Keratinocyte (primary cell): ENCODE measurements around the gene MS4A4A. TPM values are rescaled to one million over a fixed set of nuclear protein-coding genes. Genes with fewer than 3 reads are reported as not detected.
"Not testable (repeated sequence)": the region's sequence is repeated elsewhere in the genome, so short reads cannot be mapped to it uniquely, and the experiment has no call there.

Experiments
- DNase-seq: peaks from one replicate; pipeline ENCODE4 v3.0.0-alpha.2; 2011; ENCODE audit warnings: low read depth, missing footprints, low spot score
- FAIRE-seq: peaks from 2 replicates; lab custom pipeline; 2011; peaks lifted over from hg19 to GRCh38; lab: Jason Lieb, UNC
- H2AFZ ChIP-seq: 2 replicates; pipeline ENCODE4 v1.6.0; 2012; ENCODE audit warnings: low read length, control low read depth, inconsistent platforms; ENCODE audit not compliant: control insufficient read depth
- H3K27ac ChIP-seq: 2 replicates; pipeline ENCODE4 v1.5.1; 2011; ENCODE audit warnings: low read length; ENCODE audit not compliant: control insufficient read depth, insufficient read depth
- H3K27me3 ChIP-seq: 3 replicates; pipeline ENCODE4 v1.6.0; 2011; ENCODE audit warnings: low read length; ENCODE audit not compliant: control insufficient read depth, insufficient read depth; ENCODE audit errors: extremely low read depth
- H3K36me3 ChIP-seq, 2 experiments: 2 replicates in 1 of 2; 3 replicates in 1 of 2; pipeline ENCODE4 v1.5.1; 2011; ENCODE audit warnings: low read length in 2 of 2, mild to moderate bottlenecking in 1 of 2; ENCODE audit not compliant: control insufficient read depth in 2 of 2, insufficient read depth in 2 of 2; ENCODE audit errors: extremely low read depth in 1 of 2
- H3K4me1 ChIP-seq: 3 replicates; pipeline ENCODE4 v1.5.1; 2011; ENCODE audit warnings: low read length; ENCODE audit not compliant: control insufficient read depth, insufficient read depth; ENCODE audit errors: extremely low read depth
- H3K4me2 ChIP-seq: 3 replicates; pipeline ENCODE4 v1.6.0; 2011; ENCODE audit warnings: low read depth, low read length; ENCODE audit not compliant: control insufficient read depth, insufficient read depth; ENCODE audit errors: extremely low read depth
- H3K4me3 ChIP-seq, 3 experiments: fragments of 200-600 bp in 1 of 3; sonication (generic) in 1 of 3; 2 replicates in 2 of 3; 3 replicates in 1 of 3; pipeline ENCODE4 v1.5.1; 2011 to 2016; ENCODE audit warnings: low read length in 3 of 3, mild to moderate bottlenecking in 3 of 3, control low read depth in 2 of 3, inconsistent platforms in 1 of 3, low read depth in 1 of 3, mixed read lengths in 1 of 3, mixed run types in 1 of 3, moderate library complexity in 1 of 3; ENCODE audit not compliant: control insufficient read depth in 2 of 3, insufficient read depth in 2 of 3; ENCODE audit errors: extremely low read depth in 1 of 3
- H3K79me2 ChIP-seq: 2 replicates; pipeline ENCODE4 v1.6.0; 2012; ENCODE audit warnings: low read length; ENCODE audit not compliant: control insufficient read depth, insufficient read depth
- H3K9ac ChIP-seq: 3 replicates; pipeline ENCODE4 v1.6.0; 2011; ENCODE audit warnings: low read length; ENCODE audit not compliant: control insufficient read depth, insufficient read depth; ENCODE audit errors: extremely low read depth
- H3K9me1 ChIP-seq: 3 replicates; pipeline ENCODE4 v1.6.0; 2011; ENCODE audit warnings: low read length; ENCODE audit not compliant: control insufficient read depth, insufficient read depth; ENCODE audit errors: extremely low read depth
- H3K9me3 ChIP-seq: 2 replicates; pipeline ENCODE4 v1.5.1; 2012; ENCODE audit warnings: low read depth, low read length; ENCODE audit not compliant: control insufficient read depth
- H4K20me1 ChIP-seq: 3 replicates; pipeline ENCODE4 v1.6.0; 2011; ENCODE audit warnings: low read length; ENCODE audit not compliant: control insufficient read depth, insufficient read depth; ENCODE audit errors: extremely low read depth
- EZH2 ChIP-seq: IDR thresholded peaks from one replicate; pipeline ENCODE4 v1.6.1; 2012; ENCODE audit warnings: inconsistent platforms, mild to moderate bottlenecking, low read length, moderate library complexity
- dilution Hi-C: fragments of 300-500 bp; cut with MboI; formaldehyde crosslinking; loops from one replicate; pipeline ENCODE4 v1.7.0; 2020; ENCODE audit warnings: low sequenced_read_pairs; ENCODE audit not compliant: extremely low pct_ligation_motif_present
- polyA plus RNA-seq, 5 experiments: library from polyadenylated mRNA; depleted of rRNA in 3 of 5; stranded (reverse) in 3 of 5; stranded (forward) in 1 of 5; unstranded in 1 of 5; fragments of >200 nt; gene quantifications; 1 replicate in 1 of 5; 2 replicates in 3 of 5; 3 replicates in 1 of 5; pipeline versions ENCODE4 v1.2.1 to v1.2.3, GENCODE V29; 2011 to 2012; ENCODE audit warnings: missing spikeins in 2 of 5, low read depth in 1 of 5, low replicate concordance in 1 of 5
- TF ChIP-seq, protein P1 (sequence below), 3 experiments: IDR thresholded peaks in 1 of 3; conservative IDR thresholded peaks in 1 of 3; optimal IDR thresholded peaks in 1 of 3; 2 replicates in 2 of 3; 3 replicates in 1 of 3; pipeline versions ENCODE3 to v1.5.1; 2011; ENCODE audit warnings: low read length in 3 of 3, mild to moderate bottlenecking in 3 of 3, moderate library complexity in 2 of 3, control low read depth in 1 of 3, inconsistent platforms in 1 of 3; ENCODE audit not compliant: insufficient read depth in 2 of 3; ENCODE audit errors: extremely low read depth in 1 of 3

MS4A4A gene
- polyA plus RNA-seq, 1 donor (not counting 4 experiments of a cell fraction or from before 2014, with no cell fraction given): not detected

DNA sequence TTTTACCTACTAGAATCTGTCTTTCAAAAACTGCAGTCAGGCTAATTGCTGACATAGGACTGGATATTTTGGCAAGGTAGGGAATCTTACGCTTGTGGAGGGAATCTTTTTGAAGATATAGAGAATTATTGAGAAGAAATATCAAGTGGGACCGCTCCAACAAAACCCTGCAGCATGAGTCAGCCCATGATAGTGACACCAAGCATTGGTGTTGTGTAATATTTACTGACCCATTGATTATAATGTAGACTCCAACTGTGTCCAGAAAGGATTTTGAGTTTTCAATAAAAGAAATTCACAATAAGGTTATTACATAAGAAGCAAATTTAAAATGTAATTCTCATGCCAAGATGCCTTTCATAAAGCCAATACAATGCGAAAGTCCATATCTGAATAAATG is 20.7 kb downstream of the MS4A4A start:
- H4K20me1 ChIP-seq: no peaks in the 10 kb centered on the region
- H3K79me2 ChIP-seq: no peaks in the 10 kb centered on the region
- no peaks in the 10 kb centered on the region for H3K36me3 ChIP-seq
- no peaks in the 10 kb centered on the region for H3K4me1 ChIP-seq
- H2AFZ ChIP-seq: no peak overlapping the region
- H3K4me2 ChIP-seq: no peak overlapping the region
- dilution Hi-C loops: no loop called here
- H3K27ac ChIP-seq: no peak overlapping the region
- no peak overlapping the region for H3K9ac ChIP-seq
- TF ChIP-seq, protein P1, sequence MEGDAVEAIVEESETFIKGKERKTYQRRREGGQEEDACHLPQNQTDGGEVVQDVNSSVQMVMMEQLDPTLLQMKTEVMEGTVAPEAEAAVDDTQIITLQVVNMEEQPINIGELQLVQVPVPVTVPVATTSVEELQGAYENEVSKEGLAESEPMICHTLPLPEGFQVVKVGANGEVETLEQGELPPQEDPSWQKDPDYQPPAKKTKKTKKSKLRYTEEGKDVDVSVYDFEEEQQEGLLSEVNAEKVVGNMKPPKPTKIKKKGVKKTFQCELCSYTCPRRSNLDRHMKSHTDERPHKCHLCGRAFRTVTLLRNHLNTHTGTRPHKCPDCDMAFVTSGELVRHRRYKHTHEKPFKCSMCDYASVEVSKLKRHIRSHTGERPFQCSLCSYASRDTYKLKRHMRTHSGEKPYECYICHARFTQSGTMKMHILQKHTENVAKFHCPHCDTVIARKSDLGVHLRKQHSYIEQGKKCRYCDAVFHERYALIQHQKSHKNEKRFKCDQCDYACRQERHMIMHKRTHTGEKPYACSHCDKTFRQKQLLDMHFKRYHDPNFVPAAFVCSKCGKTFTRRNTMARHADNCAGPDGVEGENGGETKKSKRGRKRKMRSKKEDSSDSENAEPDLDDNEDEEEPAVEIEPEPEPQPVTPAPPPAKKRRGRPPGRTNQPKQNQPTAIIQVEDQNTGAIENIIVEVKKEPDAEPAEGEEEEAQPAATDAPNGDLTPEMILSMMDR (optimal IDR thresholded peaks at IDR 0.05 in 1 of 3, IDR thresholded peaks at IDR 0.05 in 1 of 3, conservative IDR thresholded peaks at IDR 0.05 in 1 of 3; ENCODE audit: extremely low read depth in 1 of 3, insufficient read depth in 2 of 3, low read length in 3 of 3): no peak
- no peak for TF ChIP-seq EZH2
- H3K4me3 ChIP-seq: no peak overlapping the region
- FAIRE-seq (no peak), DNase-seq (no peak)
- no peaks in the 10 kb centered on the region for H3K9me1 ChIP-seq
- no peaks in the 10 kb centered on the region for H3K27me3 ChIP-seq
- no peaks in the 10 kb centered on the region for H3K9me3 ChIP-seq

DNA sequence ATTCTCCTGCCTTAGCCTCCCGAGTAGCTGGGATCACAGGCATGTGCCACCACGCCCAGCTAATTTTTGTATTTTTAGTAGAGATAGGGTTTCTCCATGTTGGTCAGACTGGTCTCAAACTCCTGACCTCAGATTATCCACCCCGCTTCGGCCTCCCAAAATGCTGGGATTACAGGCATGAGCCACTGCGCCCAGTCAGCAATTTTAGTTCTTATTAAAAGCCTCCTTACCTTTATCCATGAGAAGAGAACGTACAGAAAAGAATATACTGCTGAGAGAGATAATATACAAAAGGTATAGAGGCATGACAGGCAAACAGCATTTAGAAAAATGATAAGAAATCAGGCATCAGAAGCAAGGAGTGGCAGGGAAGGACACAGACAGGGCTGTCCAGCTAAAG is 21.4 kb downstream of the MS4A4A start:
- H3K9ac ChIP-seq, dilution Hi-C loops, H4K20me1 ChIP-seq, H2AFZ ChIP-seq, H3K36me3 ChIP-seq, H3K27me3 ChIP-seq, H3K4me3 ChIP-seq, H3K4me1 ChIP-seq, H3K79me2 ChIP-seq, H3K4me2 ChIP-seq, FAIRE-seq, H3K27ac ChIP-seq, H3K9me1 ChIP-seq, DNase-seq, H3K9me3 ChIP-seq: not testable (repeated sequence)

DNA sequence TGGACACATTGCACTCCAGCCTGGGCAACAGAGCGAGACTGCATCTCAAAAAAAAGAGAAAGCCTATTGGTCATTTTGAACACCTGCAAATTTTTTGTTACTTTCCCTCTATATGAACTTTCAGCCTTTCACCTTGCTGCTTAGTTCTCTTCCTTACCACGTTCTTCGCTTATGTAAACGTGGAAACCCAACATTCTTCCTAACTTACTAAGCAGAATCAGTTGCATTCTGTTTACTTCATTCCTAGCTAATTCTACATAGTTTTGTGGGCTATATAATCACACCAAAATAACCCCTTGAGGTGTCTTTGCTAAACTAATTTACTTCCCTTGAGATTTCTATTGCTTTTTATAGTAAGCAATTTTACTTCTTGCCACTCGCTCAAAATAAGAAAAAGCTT is 23.2 kb downstream of the MS4A4A start:
- no peak overlapping the region for H3K4me3 ChIP-seq
- dilution Hi-C loops: no loop called here
- H3K9me1 ChIP-seq: no peaks in the 10 kb centered on the region
- no peaks in the 10 kb centered on the region for H4K20me1 ChIP-seq
- no peaks in the 10 kb centered on the region for H3K79me2 ChIP-seq
- H3K9me3 ChIP-seq: no peaks in the 10 kb centered on the region
- H3K4me1 ChIP-seq: no peaks in the 10 kb centered on the region
- H3K9ac ChIP-seq: no peak overlapping the region
- H3K27me3 ChIP-seq: no peaks in the 10 kb centered on the region
- FAIRE-seq: no peak
- DNase-seq: no peak
- no peak for TF ChIP-seq EZH2
- TF ChIP-seq, protein P1 (optimal IDR thresholded peaks at IDR 0.05 in 1 of 3, IDR thresholded peaks at IDR 0.05 in 1 of 3, conservative IDR thresholded peaks at IDR 0.05 in 1 of 3; ENCODE audit: extremely low read depth in 1 of 3, insufficient read depth in 2 of 3, low read length in 3 of 3): no peak
- no peak overlapping the region for H3K27ac ChIP-seq
- no peak overlapping the region for H3K4me2 ChIP-seq
- no peaks in the 10 kb centered on the region for H3K36me3 ChIP-seq
- no peak overlapping the region for H2AFZ ChIP-seq
